IMR-90 (cell line): ENCODE results near the gene S100A12. TPM values are rescaled to one million over a fixed set of nuclear protein-coding genes. Genes with fewer than 3 reads are reported as not detected.

Experiments
- ATAC-seq: fragments of 200-7000 bp; cut with Tn5 transposase; 2 replicates; pipeline ENCODE4 v1.9.1; 2020; ENCODE audit warnings: low read depth, mild to moderate bottlenecking, moderate library complexity
- BruUV-seq: library from RNA; stranded (reverse); fragments of 400-500 nt; replicated peaks from 2 replicates; lab custom pipeline; 2021; lab: Mats Ljungman, UMichigan
- CTCF ChIA-PET: fragments of 300-600 bp; formaldehyde crosslinking; extraction: SDS; loops from one replicate; lab custom pipeline; 2021; ENCODE audit warnings: antibody characterized with exemption; lab: Yijun Ruan, JAX
- POLR2A ChIA-PET: fragments of 300-600 bp; sonication (Branson Sonifier 250); formaldehyde crosslinking; loops from one replicate; lab custom pipeline; 2022; ENCODE audit warnings: antibody characterized with exemption; ENCODE audit not compliant: unreplicated experiment; lab: Charles Lee
- DNase-seq: peaks from one replicate; pipeline ENCODE4 v3.0.0; 2013
- H2AFZ ChIP-seq: replicated peaks from 2 replicates; pipeline ENCODE3; 2013; ENCODE audit warnings: low read length, mild to moderate bottlenecking; ENCODE audit not compliant: poor library complexity
- H2AK5ac ChIP-seq: 2 replicates; pipeline ENCODE4 v1.6.1; 2013; ENCODE audit warnings: low read depth, low read length, inconsistent platforms
- H2AK9ac ChIP-seq: replicated peaks from 2 replicates; pipeline ENCODE3; 2013; ENCODE audit warnings: mild to moderate bottlenecking, low read depth, low read length, moderate library complexity; ENCODE audit not compliant: poor library complexity
- H2BK120ac ChIP-seq: 2 replicates; pipeline ENCODE4 v1.6.1; 2013; ENCODE audit warnings: low read depth, low read length, inconsistent platforms
- H2BK15ac ChIP-seq: 3 replicates; pipeline ENCODE4 v1.6.1; 2013; ENCODE audit warnings: low read depth, low read length, inconsistent platforms
- H2BK20ac ChIP-seq: 2 replicates; pipeline ENCODE4 v1.6.1; 2013; ENCODE audit warnings: low read depth, mild to moderate bottlenecking, inconsistent platforms, low read length, moderate library complexity
- H2BK5ac ChIP-seq: 2 replicates; pipeline ENCODE4 v1.6.1; 2013; ENCODE audit warnings: mild to moderate bottlenecking, low read depth, low read length, inconsistent platforms; ENCODE audit not compliant: poor library complexity, severe bottlenecking
- H3K14ac ChIP-seq: replicated peaks from 2 replicates; pipeline ENCODE4 v1.6.1; 2013; ENCODE audit warnings: low read depth, low read length, inconsistent platforms
- H3K18ac ChIP-seq: 2 replicates; pipeline ENCODE4 v1.6.1; 2013; ENCODE audit warnings: low read depth, low read length, control low read depth
- H3K23ac ChIP-seq: 2 replicates; pipeline ENCODE4 v1.6.1; 2013; ENCODE audit warnings: low read depth, low read length, inconsistent platforms
- H3K27ac ChIP-seq: 2 replicates; pipeline ENCODE4 v1.5.1; 2013; ENCODE audit warnings: mild to moderate bottlenecking, control low read depth, low read length; ENCODE audit not compliant: insufficient read depth
- H3K27me3 ChIP-seq: 2 replicates; pipeline ENCODE4 v1.6.1; 2013; ENCODE audit warnings: low read length; ENCODE audit not compliant: control insufficient read depth, insufficient read depth
- H3K36me3 ChIP-seq: 2 replicates; pipeline ENCODE4 v1.6.1; 2013; ENCODE audit warnings: low read length, mixed read lengths; ENCODE audit not compliant: control insufficient read depth, insufficient read depth
- H3K4ac ChIP-seq: 2 replicates; pipeline ENCODE4 v1.6.1; 2013; ENCODE audit warnings: low read depth, low read length, inconsistent platforms
- H3K4me1 ChIP-seq: 2 replicates; pipeline ENCODE4 v1.6.1; 2013; ENCODE audit warnings: low read length, mixed read lengths; ENCODE audit not compliant: control insufficient read depth, insufficient read depth
- H3K4me2 ChIP-seq: 2 replicates; pipeline ENCODE4 v1.6.1; 2013; ENCODE audit warnings: low read depth, mild to moderate bottlenecking, control low read depth, low read length, moderate library complexity
- H3K4me3 ChIP-seq: 2 replicates; pipeline ENCODE4 v1.5.1; 2013; ENCODE audit warnings: low read depth, mild to moderate bottlenecking, control low read depth, low read length, moderate library complexity; ENCODE audit not compliant: insufficient read depth
- H3K56ac ChIP-seq: 2 replicates; pipeline ENCODE4 v1.6.1; 2013; ENCODE audit warnings: low read length, inconsistent platforms; ENCODE audit not compliant: insufficient read depth; ENCODE audit errors: extremely low read depth
- H3K79me1 ChIP-seq, 2 experiments: 2 replicates each; pipeline ENCODE4 v1.6.1; 2013; ENCODE audit warnings: low read length in 2 of 2, inconsistent platforms in 1 of 2, low read depth in 1 of 2
- H3K9ac ChIP-seq: 2 replicates; pipeline ENCODE4 v1.6.1; 2013; ENCODE audit warnings: low read depth, low read length, control low read depth
- H3K9me1 ChIP-seq: 2 replicates; pipeline ENCODE4 v1.6.1; 2013; ENCODE audit warnings: low read length, inconsistent platforms; ENCODE audit not compliant: insufficient read depth
- H3K9me3 ChIP-seq: 2 replicates; pipeline ENCODE4 v1.6.1; 2013; ENCODE audit warnings: low read length; ENCODE audit not compliant: control insufficient read depth, insufficient read depth
- H4K20me1 ChIP-seq: 2 replicates; pipeline ENCODE4 v1.6.1; 2013; ENCODE audit warnings: low read length, inconsistent platforms; ENCODE audit not compliant: insufficient read depth
- H4K5ac ChIP-seq: 2 replicates; pipeline ENCODE4 v1.6.1; 2013; ENCODE audit warnings: mild to moderate bottlenecking, low read depth, low read length, control low read depth
- H4K8ac ChIP-seq, 2 experiments: 2 replicates each; pipeline ENCODE4 v1.6.1; 2013; ENCODE audit warnings: low read depth in 2 of 2, low read length in 2 of 2, control low read depth in 1 of 2, inconsistent platforms in 1 of 2
- H4K91ac ChIP-seq: 2 replicates; pipeline ENCODE4 v1.6.1; 2013; ENCODE audit warnings: low read depth, low read length, inconsistent platforms; ENCODE audit not compliant: insufficient read depth
- BHLHE40 ChIP-seq: fragments of 150-350 bp; IDR thresholded peaks from 2 replicates; pipeline ENCODE4 v1.6.1; 2016; ENCODE audit warnings: mild to moderate bottlenecking, low read depth, low read length
- CEBPB ChIP-seq: IDR thresholded peaks from 2 replicates; pipeline ENCODE4 v1.6.1; 2012; ENCODE audit warnings: low read depth, low read length, improper control_type of control experiment
- CTCF ChIP-seq: conservative IDR thresholded peaks from 2 replicates; pipeline ENCODE4 v1.5.1; 2012; ENCODE audit warnings: mild to moderate bottlenecking, low read depth, low read length, improper control_type of control experiment
- ELK1 ChIP-seq: fragments of 150-350 bp; IDR thresholded peaks from 2 replicates; pipeline ENCODE4 v1.6.1; 2016; ENCODE audit warnings: low read depth, mild to moderate bottlenecking, low read length, moderate library complexity, borderline replicate concordance
- FOS ChIP-seq: fragments of 150-350 bp; IDR thresholded peaks from 2 replicates; pipeline ENCODE4 v1.6.1; 2016; ENCODE audit warnings: low read depth, low read length
- MAFK ChIP-seq: IDR thresholded peaks from 2 replicates; pipeline ENCODE4 v1.6.1; 2012; ENCODE audit warnings: low read depth, low read length, improper control_type of control experiment
- MAZ ChIP-seq: IDR thresholded peaks from 2 replicates; pipeline ENCODE4 v1.6.1; 2012; ENCODE audit warnings: low read depth, mild to moderate bottlenecking, low read length, improper control_type of control experiment, moderate library complexity, borderline replicate concordance
- MXI1 ChIP-seq: IDR thresholded peaks from 2 replicates; pipeline ENCODE4 v1.6.1; 2012; ENCODE audit warnings: low read depth, mild to moderate bottlenecking, low read length, moderate library complexity, borderline replicate concordance
- NFE2L2 ChIP-seq: fragments of 150-350 bp; IDR thresholded peaks from 2 replicates; pipeline ENCODE4 v1.6.1; 2016; ENCODE audit warnings: low read depth, mild to moderate bottlenecking, low read length
- POLR2A ChIP-seq: IDR thresholded peaks from 2 replicates; pipeline ENCODE4 v1.6.1; 2012; ENCODE audit warnings: mild to moderate bottlenecking, low read depth, low read length
- RAD21 ChIP-seq: IDR thresholded peaks from 2 replicates; pipeline ENCODE4 v1.6.1; 2012; ENCODE audit warnings: low read length, improper control_type of control experiment
- RCOR1 ChIP-seq: IDR thresholded peaks from 2 replicates; pipeline ENCODE4 v1.6.1; 2012; ENCODE audit warnings: mild to moderate bottlenecking, low read length, improper control_type of control experiment; ENCODE audit not compliant: insufficient replicate concordance
- RFX5 ChIP-seq: IDR thresholded peaks from 2 replicates; pipeline ENCODE4 v1.8.0; 2012; ENCODE audit warnings: low read depth, mild to moderate bottlenecking, low read length, moderate library complexity
- SMC3 ChIP-seq: fragments of 150-350 bp; IDR thresholded peaks from 2 replicates; pipeline ENCODE4 v1.6.1; 2016; ENCODE audit warnings: low read depth, mild to moderate bottlenecking, antibody characterized with exemption, low read length, moderate library complexity
- USF2 ChIP-seq: fragments of 150-350 bp; IDR thresholded peaks from 2 replicates; pipeline ENCODE4 v1.6.1; 2017; ENCODE audit warnings: mild to moderate bottlenecking, antibody characterized with exemption, low read length, low read depth
- WGBS, 2 experiments: methylation state at CpG; one replicate each; pipeline versions ENCODE4 v1.1.5 to v1.1.7; 2013; ENCODE audit warnings: missing lambda C conversion rate in 2 of 2; ENCODE audit not compliant: insufficient read length in 1 of 2; ENCODE audit errors: extremely low coverage in 2 of 2; 5-methylcytosine and 5-hydroxymethylcytosine counted together
- dilution Hi-C: fragments of 300-500 bp; cut with HindIII; formaldehyde crosslinking; loops from one replicate; pipeline ENCODE4 v1.14.3; 2018; ENCODE audit warnings: low sequenced_read_pairs; ENCODE audit not compliant: unreplicated experiment
- in situ Hi-C: fragments of 300-500 bp; cut with MboI; formaldehyde crosslinking; loops from 3 replicates; pipeline ENCODE4 v1.14.3; 2019; ENCODE audit warnings: low sequenced_read_pairs, inconsistent platforms, mixed read lengths
- intact Hi-C: fragments of 100-400 bp; cut with micrococcal nuclease; formaldehyde crosslinking; loops from 2 replicates; pipeline ENCODE4 v1.10.0; 2022
- polyA plus RNA-seq, 3 experiments: library from polyadenylated mRNA; depleted of rRNA; stranded (reverse); fragments of >200 nt; gene quantifications; 2 replicates each; pipeline ENCODE4 v1.2.3, GENCODE V29; 2012; ENCODE audit warnings: low replicate concordance in 1 of 3
- total RNA-seq: library from RNA; depleted of rRNA; stranded (reverse); fragments of >200 nt; gene quantifications from 2 replicates; pipeline ENCODE4 v1.2.3, GENCODE V29; 2012

S100A12 gene
- total and polyA plus RNA-seq, 2 of the 4 experiments (the other 2 are of a cell fraction): not detected

GRCh38 chr1:153370146-153370545 lies 5.3 kb downstream of the S100A12 start:
- no peak overlapping the region for H4K8ac ChIP-seq
- no peaks in the 10 kb centered on the region for H3K9me1 ChIP-seq
- no peak overlapping the region for H3K27ac ChIP-seq
- no peak overlapping the region for H2BK5ac ChIP-seq
- no peaks in the 10 kb centered on the region for H3K4me1 ChIP-seq
- in situ Hi-C loops: no loop called here
- WGBS, 2 experiments: no CpG with 5 or more reads among the region's 3 CpGs
- H3K9ac ChIP-seq: no peak overlapping the region
- no peak overlapping the region for H2AK5ac ChIP-seq
- no peak overlapping the region for H2BK120ac ChIP-seq
- 0 out of 2 replicates have a peak, but pooled peaks cover 2% of the 10 kb centered on the region for H3K27me3 ChIP-seq
- no peaks in the 10 kb centered on the region for H3K79me1 ChIP-seq
- H3K14ac ChIP-seq: no peak overlapping the region
- H4K20me1 ChIP-seq: no peaks in the 10 kb centered on the region
- no peak overlapping the region for H3K4me2 ChIP-seq
- H3K18ac ChIP-seq: no peak overlapping the region
- no peak for DNase-seq
- H3K23ac ChIP-seq: no peak overlapping the region
- ChIA-PET POLR2A (no interaction called here), CTCF (interaction anchor here (0.6 kb wide), 1 partner anchor 454 kb away, joined by 3 read pairs; no protein-coding TSS in a partner anchor)
- H4K5ac ChIP-seq: no peak overlapping the region
- H3K56ac ChIP-seq: no peak overlapping the region
- no peak for ATAC-seq
- TF ChIP-seq CTCF (no peak), RCOR1 (no peak), MXI1 (no peak), USF2 (no peak), NFE2L2 (no peak), CEBPB (no peak), BHLHE40 (no peak), POLR2A (no peak), ELK1 (no peak), RAD21 (no peak), FOS (no peak), MAFK (no peak), RFX5 (no peak), MAZ (no peak), SMC3 (no peak)
- H3K4me3 ChIP-seq: no peak overlapping the region
- H2BK20ac ChIP-seq: no peak overlapping the region
- dilution Hi-C loops: no loop called here
- H2AFZ ChIP-seq: no peak overlapping the region
- H2AK9ac ChIP-seq: no peak overlapping the region
- BruUV-seq: no TSS peak
- no peaks in the 10 kb centered on the region for H3K36me3 ChIP-seq
- no peak overlapping the region for H2BK15ac ChIP-seq
- H4K91ac ChIP-seq: no peak overlapping the region
- H3K4ac ChIP-seq: no peak overlapping the region
- H3K9me3 ChIP-seq: no peaks in the 10 kb centered on the region
- intact Hi-C loops: no loop called here
